Adrenal gland (tissue), 5 donors: ENCODE results near the gene UNK.

Experiments
- POLR2A ChIP-seq, 2 donors: fragments of 450-650 bp; IDR thresholded peaks; one replicate each; pipeline ENCODE4 v1.6.1; 2017; ENCODE audit warnings: antibody characterized with exemption in 2 of 2, mild to moderate bottlenecking in 2 of 2, moderate library complexity in 1 of 2
- TF ChIP-seq, protein P1 (sequence below), 6 experiments: fragments of 450-650 bp in 4 of 6; fragments of 200-600 bp in 2 of 6; sonication (generic) in 1 of 6; IDR thresholded peaks; 1 replicate in 5 of 6; 2 replicates in 1 of 6; pipeline versions ENCODE4 v1.5.1 to v1.8.0; 2016 to 2021; ENCODE audit warnings: antibody characterized with exemption in 6 of 6, mild to moderate bottlenecking in 2 of 6, moderate library complexity in 1 of 6
- donor health status: DM: no; HTN: no; CAD: no.

DNA sequence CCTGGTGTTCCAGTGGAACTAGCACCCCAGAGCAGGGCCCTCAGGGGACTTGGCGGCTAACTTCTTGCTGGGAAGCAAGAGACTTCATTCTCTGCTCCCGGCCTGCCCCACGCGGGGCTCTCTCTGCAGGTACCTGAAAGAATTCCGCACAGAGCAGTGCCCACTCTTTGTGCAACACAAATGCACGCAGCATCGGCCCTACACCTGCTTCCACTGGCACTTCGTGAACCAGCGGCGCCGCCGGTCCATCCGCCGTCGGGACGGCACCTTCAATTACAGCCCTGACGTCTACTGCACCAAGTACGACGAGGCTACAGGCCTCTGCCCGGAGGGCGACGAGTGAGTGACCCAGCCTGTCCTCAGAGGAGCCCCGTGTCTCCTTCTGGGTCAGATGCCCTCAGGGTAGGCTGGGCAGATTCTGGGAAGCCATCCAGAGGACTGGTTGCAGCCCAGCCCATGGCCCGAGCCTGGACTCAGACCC, 25.1 kb downstream of the UNK start:
- TF ChIP-seq, protein P1, sequence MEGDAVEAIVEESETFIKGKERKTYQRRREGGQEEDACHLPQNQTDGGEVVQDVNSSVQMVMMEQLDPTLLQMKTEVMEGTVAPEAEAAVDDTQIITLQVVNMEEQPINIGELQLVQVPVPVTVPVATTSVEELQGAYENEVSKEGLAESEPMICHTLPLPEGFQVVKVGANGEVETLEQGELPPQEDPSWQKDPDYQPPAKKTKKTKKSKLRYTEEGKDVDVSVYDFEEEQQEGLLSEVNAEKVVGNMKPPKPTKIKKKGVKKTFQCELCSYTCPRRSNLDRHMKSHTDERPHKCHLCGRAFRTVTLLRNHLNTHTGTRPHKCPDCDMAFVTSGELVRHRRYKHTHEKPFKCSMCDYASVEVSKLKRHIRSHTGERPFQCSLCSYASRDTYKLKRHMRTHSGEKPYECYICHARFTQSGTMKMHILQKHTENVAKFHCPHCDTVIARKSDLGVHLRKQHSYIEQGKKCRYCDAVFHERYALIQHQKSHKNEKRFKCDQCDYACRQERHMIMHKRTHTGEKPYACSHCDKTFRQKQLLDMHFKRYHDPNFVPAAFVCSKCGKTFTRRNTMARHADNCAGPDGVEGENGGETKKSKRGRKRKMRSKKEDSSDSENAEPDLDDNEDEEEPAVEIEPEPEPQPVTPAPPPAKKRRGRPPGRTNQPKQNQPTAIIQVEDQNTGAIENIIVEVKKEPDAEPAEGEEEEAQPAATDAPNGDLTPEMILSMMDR (IDR thresholded peaks at IDR 0.05), result no peak
- TF ChIP-seq POLR2A (IDR thresholded peaks at IDR 0.05), result no peak
